HepG2 (cell line): ENCODE measurements around the gene ZNG1A. TPM values are rescaled to one million over a fixed set of nuclear protein-coding genes. Genes with fewer than 3 reads are reported as not detected.
A peak's percentile ranks its signal among the peaks of the same experiment; 100 is the strongest.
"Not testable (repeated sequence)": the region's sequence is repeated elsewhere in the genome, so short reads cannot be mapped to it uniquely, and the experiment has no call there.

Experiments
- ATAC-seq: fragments of 200-7000 bp; cut with Tn5 transposase; 3 replicates; pipeline ENCODE4 v1.9.1; 2020; ENCODE audit warnings: mild to moderate bottlenecking, moderate library complexity
- Bru-seq: library from RNA; stranded (reverse); fragments of 400-500 nt; gene quantifications from one replicate; lab custom pipeline; 2021; lab: Mats Ljungman, UMichigan
- BruChase-seq, 2 experiments: library from RNA; stranded (reverse); fragments of 400-500 nt; gene quantifications; one replicate each; lab custom pipeline; 2021; lab: Mats Ljungman, UMichigan
- BruUV-seq: library from RNA; stranded (reverse); fragments of 400-500 nt; replicated peaks from 2 replicates; lab custom pipeline; 2021; lab: Mats Ljungman, UMichigan
- CTCF ChIA-PET: fragments of 300-600 bp; formaldehyde crosslinking; extraction: SDS; loops from one replicate; lab custom pipeline; 2021; ENCODE audit warnings: low total read pairs, inconsistent platforms, low intra/inter-chr PET ratio; lab: Yijun Ruan, JAX
- POLR2A ChIA-PET: fragments of 350-600 bp; sonication (Branson Sonifier 250); formaldehyde crosslinking; loops from one replicate; lab custom pipeline; 2020; ENCODE audit warnings: antibody characterized with exemption, inconsistent platforms; lab: Yijun Ruan, JAX
- DNase-seq: peaks from one replicate; pipeline ENCODE4 v3.0.0-alpha.2; 2015; ENCODE audit warnings: low spot score
- FAIRE-seq: peaks from 3 replicates; lab custom pipeline; 2011; peaks lifted over from hg19 to GRCh38; lab: Jason Lieb, UNC
- H2AFZ ChIP-seq: one replicate; pipeline ENCODE4 v1.6.1; 2011; ENCODE audit warnings: low read length, inconsistent platforms
- H3K27ac ChIP-seq: fragments of 300-600 bp; 3 replicates; pipeline ENCODE4 v1.8.0; 2011; ENCODE audit warnings: mixed run types, mild to moderate bottlenecking, mixed read lengths, low read length, inconsistent platforms; ENCODE audit not compliant: insufficient read depth; ENCODE audit errors: extremely low read length
- H3K27me3 ChIP-seq, 2 experiments: fragments of 200-600 bp in 1 of 2; 2 replicates in 1 of 2; 3 replicates in 1 of 2; pipeline versions ENCODE4 v1.6.0 to v1.8.0; 2011; ENCODE audit warnings: low read length in 2 of 2, mild to moderate bottlenecking in 2 of 2, moderate library complexity in 2 of 2, inconsistent platforms in 1 of 2; ENCODE audit not compliant: insufficient read depth in 2 of 2, control insufficient read depth in 1 of 2
- H3K36me3 ChIP-seq, 2 experiments: fragments of 200-600 bp in 1 of 2; replicated peaks in 1 of 2; 2 replicates in 1 of 2; 3 replicates in 1 of 2; pipeline versions ENCODE4 v1.5.1 to v1.8.0; 2011; ENCODE audit warnings: low read length in 2 of 2, inconsistent platforms in 1 of 2; ENCODE audit not compliant: insufficient read depth in 2 of 2, control insufficient read depth in 1 of 2
- H3K4me1 ChIP-seq: 2 replicates; pipeline ENCODE4 v1.5.1; 2012; ENCODE audit warnings: low read length, inconsistent platforms; ENCODE audit not compliant: insufficient read depth
- H3K4me2 ChIP-seq: 2 replicates; pipeline ENCODE4 v1.6.0; 2011; ENCODE audit warnings: low read depth, low read length, inconsistent platforms
- H3K4me3 ChIP-seq, 3 experiments: fragments of 200-600 bp in 1 of 3; sonication (generic), shearing (Covaris generic) in 1 of 3; replicated peaks in 1 of 3; 2 replicates each; pipeline ENCODE4 v1.5.1; 2011 to 2016; ENCODE audit warnings: low read length in 3 of 3, inconsistent platforms in 2 of 3, low read depth in 2 of 3, mild to moderate bottlenecking in 2 of 3, control low read depth in 1 of 3, mixed read lengths in 1 of 3; ENCODE audit not compliant: insufficient read depth in 1 of 3
- H3K79me2 ChIP-seq: one replicate; pipeline ENCODE4 v1.6.1; 2011; ENCODE audit warnings: low read length, inconsistent platforms; ENCODE audit not compliant: insufficient read depth
- H3K9ac ChIP-seq: 2 replicates; pipeline ENCODE4 v1.6.0; 2011; ENCODE audit warnings: mild to moderate bottlenecking, low read depth, low read length, inconsistent platforms; ENCODE audit not compliant: insufficient read depth
- H3K9me3 ChIP-seq: 2 replicates; pipeline ENCODE4 v1.5.1; 2012; ENCODE audit warnings: mild to moderate bottlenecking, low read length
- H4K20me1 ChIP-seq: 2 replicates; pipeline ENCODE4 v1.6.0; 2011; ENCODE audit warnings: inconsistent platforms, mild to moderate bottlenecking, low read length, moderate library complexity; ENCODE audit not compliant: insufficient read depth
- ATF1 ChIP-seq: IDR thresholded peaks from 2 replicates; pipeline ENCODE4 v1.6.1; 2016; ENCODE audit warnings: mild to moderate bottlenecking, control low read depth
- CREM ChIP-seq, 2 experiments: sonication (generic) in 1 of 2; formaldehyde crosslinking in 1 of 2; IDR thresholded peaks; 2 replicates each; pipeline versions ENCODE4 v1.4.0 to v1.6.1; 2016 to 2020; ENCODE audit warnings: antibody characterized with exemption in 1 of 2, mild to moderate bottlenecking in 1 of 2, missing genetic modification reagents in 1 of 2
- GATAD1 ChIP-seq: IDR thresholded peaks from 2 replicates; pipeline ENCODE4 v1.6.1; 2016; ENCODE audit warnings: missing genetic modification reagents, missing compliant biosample characterization
- HOXA3 ChIP-seq: sonication (generic); formaldehyde crosslinking; IDR thresholded peaks from 2 replicates; pipeline ENCODE4 v1.5.0; 2020; ENCODE audit warnings: missing genetic modification reagents
- KMT2B ChIP-seq: IDR thresholded peaks from 2 replicates; pipeline ENCODE4 v1.6.1; 2016; ENCODE audit warnings: missing genetic modification reagents, missing compliant biosample characterization
- SP1 ChIP-seq, 2 experiments: fragments of 450-650 bp in 1 of 2; sonication (generic) in 1 of 2; formaldehyde crosslinking in 1 of 2; IDR thresholded peaks; 2 replicates each; pipeline versions ENCODE4 v1.4.0 to v1.6.1; 2016 to 2020; ENCODE audit warnings: missing genetic modification reagents in 1 of 2
- YEATS2 ChIP-seq: sonication (generic); formaldehyde crosslinking; IDR thresholded peaks from 2 replicates; pipeline ENCODE4 v1.4.0; 2020; ENCODE audit warnings: missing genetic modification reagents, borderline replicate concordance
- YEATS4 ChIP-seq: sonication (generic); formaldehyde crosslinking; IDR thresholded peaks from 2 replicates; pipeline ENCODE4 v1.4.0; 2020; ENCODE audit warnings: missing genetic modification reagents, borderline replicate concordance
- ZFY ChIP-seq: sonication (generic); formaldehyde crosslinking; IDR thresholded peaks from 2 replicates; pipeline ENCODE4 v1.4.0; 2020; ENCODE audit warnings: missing genetic modification reagents
- ZNF143 ChIP-seq: sonication (generic); formaldehyde crosslinking; IDR thresholded peaks from 2 replicates; pipeline ENCODE4 v1.4.0; 2020; ENCODE audit warnings: missing genetic modification reagents
- WGBS: methylation state at CpG from one replicate; pipeline ENCODE4 v1.1.6; 2017; ENCODE audit warnings: low lambda C conversion rate; 5-methylcytosine and 5-hydroxymethylcytosine counted together
- in situ Hi-C: cut with HindIII; loops from 2 replicates; pipeline ENCODE4 v1.10.0; 2017; ENCODE audit warnings: low pct_unique_long_range_greater_than_20kb; ENCODE audit not compliant: extremely low pct_ligation_motif_present
- intact Hi-C: fragments of 100-400 bp; cut with micrococcal nuclease; formaldehyde crosslinking; loops from one replicate; pipeline ENCODE4 v1.10.0; 2022; ENCODE audit not compliant: unreplicated experiment
- long read RNA-seq, 2 experiments: library from RNA in 1 of 2; library from polyadenylated mRNA in 1 of 2; stranded (forward) in 1 of 2; unstranded in 1 of 2; transcript quantifications; one replicate each; pipeline ENCODE4 v2.0.0, GENCODE V29; 2019 to 2022
- polyA minus RNA-seq, 3 experiments: library from RNA; depleted of rRNA, polyadenylated mRNA; stranded (reverse); fragments of >200 nt; gene quantifications; 2 replicates each; pipeline ENCODE4 v1.2.3, GENCODE V29; 2011; ENCODE audit warnings: low replicate concordance in 1 of 3
- polyA plus RNA-seq, 8 experiments: library from polyadenylated mRNA; depleted of rRNA in 3 of 8; stranded (reverse) in 7 of 8; unstranded in 1 of 8; fragments of >200 nt; fragmentation: Illumina TruSeq in 4 of 8; extraction: Trizol in 4 of 8; gene quantifications; 2 replicates each; pipeline versions ENCODE4 v1.2.1 to v1.2.3, GENCODE V29; 2011 to 2016; ENCODE audit warnings: low read depth in 4 of 8, missing spikeins in 1 of 8, mixed read lengths in 1 of 8; ENCODE audit not compliant: insufficient read depth in 1 of 8
- total RNA-seq, 5 experiments: library from RNA; depleted of rRNA; stranded (reverse); fragments of >200 nt; fragmentation: Illumina TruSeq; extraction: Trizol; gene quantifications; 2 replicates each; pipeline ENCODE4 v1.2.3, GENCODE V29; 2016; ENCODE audit warnings: low read depth in 1 of 5
- TF ChIP-seq, protein P1 (sequence below): sonication (generic); formaldehyde crosslinking; IDR thresholded peaks from 2 replicates; pipeline ENCODE4 v1.4.0; 2020; ENCODE audit warnings: low read depth, missing genetic modification reagents
- TF ChIP-seq, protein P2 (sequence below): IDR thresholded peaks from 2 replicates; pipeline ENCODE4 v1.6.1; 2016; ENCODE audit warnings: missing compliant biosample characterization, missing genetic modification reagents, borderline replicate concordance

The ZNG1A gene
- 90.6 and 122 TPM in 2 replicates for total RNA-seq (2016; rRNA removed; fragmentation: Illumina TruSeq; extraction: Trizol)
- 27.0 and 36.0 TPM in 2 replicates for total RNA-seq (2016; cell fraction: cytosol; rRNA removed; fragmentation: Illumina TruSeq; extraction: Trizol; ENCODE audit: low read depth)
- total RNA-seq (2016; cell fraction: insoluble cytoplasmic fraction; rRNA removed; fragmentation: Illumina TruSeq; extraction: Trizol) = 90.8 and 120 TPM in 2 replicates
- 77.9 and 92.9 TPM in 2 replicates for total RNA-seq (2016; cell fraction: membrane; rRNA removed; fragmentation: Illumina TruSeq; extraction: Trizol)
- total RNA-seq (2016; cell fraction: nucleus; rRNA removed; fragmentation: Illumina TruSeq; extraction: Trizol) = 78.5 and 81.3 TPM in 2 replicates
- 22.4 and 28.6 TPM in 2 replicates for polyA plus RNA-seq (2011; rRNA removed)
- 11.2 and 17.0 TPM in 2 replicates for polyA plus RNA-seq (2011; cell fraction: cytosol; rRNA removed)
- 16.5 and 19.3 TPM in 2 replicates for polyA plus RNA-seq (2011; cell fraction: nucleus; rRNA removed)
- 28.2 and 43.4 TPM in 2 replicates for polyA plus RNA-seq (2012)
- 30.6 and 33.6 TPM in 2 replicates for polyA plus RNA-seq (2016; cell fraction: cytosol; fragmentation: Illumina TruSeq; extraction: Trizol; ENCODE audit: low read depth)
- polyA plus RNA-seq (2016; cell fraction: insoluble cytoplasmic fraction; fragmentation: Illumina TruSeq; extraction: Trizol; ENCODE audit: low read depth) = 100 and 111 TPM in 2 replicates
- 73.4 and 76.0 TPM in 2 replicates for polyA plus RNA-seq (2016; cell fraction: membrane; fragmentation: Illumina TruSeq; extraction: Trizol; ENCODE audit: low read depth)
- 78.6 and 87.0 TPM in 2 replicates for polyA plus RNA-seq (2016; cell fraction: nucleus; fragmentation: Illumina TruSeq; extraction: Trizol; ENCODE audit: insufficient read depth, low read depth)
- 12.0 and 15.6 TPM in 2 replicates for polyA minus RNA-seq (2011; rRNA and poly(A)+ RNA removed; ENCODE audit: low replicate concordance)
- polyA minus RNA-seq (2011; cell fraction: cytosol; rRNA and poly(A)+ RNA removed) = 13.1 and 13.3 TPM in 2 replicates
- 106 and 122 TPM in 2 replicates for polyA minus RNA-seq (2011; cell fraction: nucleus; rRNA and poly(A)+ RNA removed)
- percentile 77 among the genes with signal in this experiment for Bru-seq, nascent RNA
- percentile 72 among the genes with signal in this experiment for BruChase-seq, experiment 1, labeled RNA remaining after a 6-hour chase
- BruChase-seq, experiment 2, labeled RNA remaining after a 2-hour chase = percentile 77 among the genes with signal in this experiment
- long read RNA-seq, experiment 1, transcript CBWD1-207 (14 exons, 1,241 nt) = minor isoform, 21 of 172 reads
- long read RNA-seq, experiment 1, transcript CBWD1-202 (15 exons, 1,706 nt) = major isoform, 84 of 172 reads
- long read RNA-seq, experiment 1, transcript CBWD1-205 (4 exons, 1,807 nt) = minor isoform, 5 of 172 reads
- long read RNA-seq, experiment 1, transcript CBWD1-206 (3 exons, 1,731 nt) = minor isoform, 30 of 172 reads
- long read RNA-seq, experiment 1, partial matches to known transcripts = 7 of 172 reads
- long read RNA-seq, experiment 1, other reads (novel, unspliced or antisense) = 20 of 172 reads
- long read RNA-seq, experiment 2, transcript CBWD1-202 (15 exons, 1,706 nt) = major isoform, 29 of 85 reads
- long read RNA-seq, experiment 2, transcript CBWD1-207 (14 exons, 1,241 nt) = minor isoform, 11 of 85 reads
- long read RNA-seq, experiment 2, transcript CBWD1-206 (3 exons, 1,731 nt) = minor isoform, 9 of 85 reads
- long read RNA-seq, experiment 2, transcript CBWD1-205 (4 exons, 1,807 nt) = minor isoform, 6 of 85 reads
- long read RNA-seq, experiment 2, partial matches to known transcripts = 9 of 85 reads
- long read RNA-seq, experiment 2, other reads (novel, unspliced or antisense) = 20 of 85 reads

DNA sequence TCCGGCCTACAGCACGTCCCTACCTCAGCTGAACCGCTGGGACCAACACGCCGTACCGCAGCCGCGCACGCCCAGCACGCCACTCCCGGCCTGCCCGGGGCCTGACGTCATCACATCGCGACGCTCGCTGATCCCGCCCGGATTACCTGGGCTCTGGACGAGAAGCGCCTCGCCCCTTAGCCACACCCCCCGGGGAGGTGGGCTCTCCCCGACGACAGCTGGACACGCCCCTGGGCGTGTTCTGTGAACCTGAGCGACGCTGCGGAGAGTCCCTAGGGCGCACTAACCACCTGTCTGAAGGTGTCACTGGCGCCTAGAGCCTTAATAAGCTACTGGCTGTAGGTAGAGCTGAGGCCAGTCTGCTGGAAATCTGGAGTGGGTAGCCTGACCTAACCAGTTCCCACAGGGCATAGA, at the start of gene ZNG1A:
ZNG1A (minus strand) TSS at position 87 of the 414 bp plus-strand sequence. CDS start 87 bp downstream, outside the sequence.
- H3K4me1 ChIP-seq; in situ Hi-C loops; H3K36me3 ChIP-seq; CTCF ChIA-PET; H4K20me1 ChIP-seq; H3K27me3 ChIP-seq; H3K9me3 ChIP-seq; H3K79me2 ChIP-seq; ATAC-seq; POLR2A ChIA-PET; H2AFZ ChIP-seq; FAIRE-seq; BruUV-seq; TF ChIP-seq CREM (CRISPR knock-in tag; IDR thresholded peaks at IDR 0.05); SP1 (IDR thresholded peaks at IDR 0.05): not testable (repeated sequence)
- Histone ChIP-seq H3K9ac (peak within 1 kb of the TSS; percentile 56), H3K4me2 (peak within 1 kb of the TSS; percentile 57; the same call in 1 of the 2 replicates), H3K4me3 (peak within 1 kb of the TSS; percentile 37 to 67 (median 65); a peak in 5 of 6 replicates), H3K27ac (peak within 1 kb of the TSS; percentile 40)
- WGBS = no CpG with 5 or more reads among the region's 32 CpGs
- intact Hi-C loops = loop anchor here (5.0 kb wide), 2 partner anchors 38 to 128 kb away; no protein-coding TSS in a partner anchor
- DNase-seq = peak; percentile 80
- TF ChIP-seq ZFY (0 out of 2 replicates have a peak, but pooled peaks have one; percentile 35), YEATS4 (0 out of 2 replicates have a peak, but pooled peaks have one; percentile 47), ZNF143 (peak; percentile 75), HOXA3 (CRISPR knock-in tag) (peak; percentile 63; the same call in 1 of the 2 replicates), GATAD1 (CRISPR knock-in tag) (peak; percentile 85), ATF1 (CRISPR knock-in tag) (peak; percentile 80; the same call in 1 of the 2 replicates), YEATS2 (CRISPR knock-in tag) (0 out of 2 replicates have a peak, but pooled peaks have one; percentile 32), CREM (IDR thresholded peaks at IDR 0.05) (peak; percentile 26; the same call in 1 of the 2 replicates), SP1 (CRISPR knock-in tag; IDR thresholded peaks at IDR 0.05) (peak; percentile 65), KMT2B (CRISPR knock-in tag) (peak; percentile 45; the same call in 1 of the 2 replicates)
- TF ChIP-seq, protein P1, sequence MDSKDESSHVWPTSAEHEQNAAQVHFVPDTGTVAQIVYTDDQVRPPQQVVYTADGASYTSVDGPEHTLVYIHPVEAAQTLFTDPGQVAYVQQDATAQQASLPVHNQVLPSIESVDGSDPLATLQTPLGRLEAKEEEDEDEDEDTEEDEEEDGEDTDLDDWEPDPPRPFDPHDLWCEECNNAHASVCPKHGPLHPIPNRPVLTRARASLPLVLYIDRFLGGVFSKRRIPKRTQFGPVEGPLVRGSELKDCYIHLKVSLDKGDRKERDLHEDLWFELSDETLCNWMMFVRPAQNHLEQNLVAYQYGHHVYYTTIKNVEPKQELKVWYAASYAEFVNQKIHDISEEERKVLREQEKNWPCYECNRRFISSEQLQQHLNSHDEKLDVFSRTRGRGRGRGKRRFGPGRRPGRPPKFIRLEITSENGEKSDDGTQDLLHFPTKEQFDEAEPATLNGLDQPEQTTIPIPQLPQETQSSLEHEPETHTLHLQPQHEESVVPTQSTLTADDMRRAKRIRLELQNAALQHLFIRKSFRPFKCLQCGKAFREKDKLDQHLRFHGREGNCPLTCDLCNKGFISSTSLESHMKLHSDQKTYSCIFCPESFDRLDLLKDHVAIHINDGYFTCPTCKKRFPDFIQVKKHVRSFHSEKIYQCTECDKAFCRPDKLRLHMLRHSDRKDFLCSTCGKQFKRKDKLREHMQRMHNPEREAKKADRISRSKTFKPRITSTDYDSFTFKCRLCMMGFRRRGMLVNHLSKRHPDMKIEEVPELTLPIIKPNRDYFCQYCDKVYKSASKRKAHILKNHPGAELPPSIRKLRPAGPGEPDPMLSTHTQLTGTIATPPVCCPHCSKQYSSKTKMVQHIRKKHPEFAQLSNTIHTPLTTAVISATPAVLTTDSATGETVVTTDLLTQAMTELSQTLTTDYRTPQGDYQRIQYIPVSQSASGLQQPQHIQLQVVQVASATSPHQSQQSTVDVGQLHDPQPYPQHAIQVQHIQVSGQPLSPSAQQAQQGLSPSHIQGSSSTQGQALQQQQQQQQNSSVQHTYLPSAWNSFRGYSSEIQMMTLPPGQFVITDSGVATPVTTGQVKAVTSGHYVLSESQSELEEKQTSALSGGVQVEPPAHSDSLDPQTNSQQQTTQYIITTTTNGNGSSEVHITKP (CRISPR knock-in tag) = 0 out of 2 replicates have a peak, but pooled peaks have one; percentile 39
- TF ChIP-seq, protein P2, sequence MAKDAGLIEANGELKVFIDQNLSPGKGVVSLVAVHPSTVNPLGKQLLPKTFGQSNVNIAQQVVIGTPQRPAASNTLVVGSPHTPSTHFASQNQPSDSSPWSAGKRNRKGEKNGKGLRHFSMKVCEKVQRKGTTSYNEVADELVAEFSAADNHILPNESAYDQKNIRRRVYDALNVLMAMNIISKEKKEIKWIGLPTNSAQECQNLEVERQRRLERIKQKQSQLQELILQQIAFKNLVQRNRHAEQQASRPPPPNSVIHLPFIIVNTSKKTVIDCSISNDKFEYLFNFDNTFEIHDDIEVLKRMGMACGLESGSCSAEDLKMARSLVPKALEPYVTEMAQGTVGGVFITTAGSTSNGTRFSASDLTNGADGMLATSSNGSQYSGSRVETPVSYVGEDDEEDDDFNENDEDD (CRISPR knock-in tag) = 0 out of 2 replicates have a peak, but pooled peaks have one; percentile 21
